K562 (cell line): Measurements from ENCODE around the gene MAN2A1. TPM values are rescaled to one million over a fixed set of nuclear protein-coding genes. Genes with fewer than 3 reads are reported as not detected.

Source experiments
- ATAC-seq: fragments of 200-7000 bp; cut with Tn5 transposase; 3 replicates; pipeline ENCODE4 v1.9.1; 2020; ENCODE audit warnings: moderate library complexity
- BruUV-seq: library from RNA; stranded (reverse); fragments of 400-500 nt; replicated peaks from 2 replicates; lab custom pipeline; 2021; lab: Mats Ljungman, UMichigan
- CTCF ChIA-PET: fragments of 300-600 bp; formaldehyde crosslinking; extraction: SDS; loops from one replicate; lab custom pipeline; 2021; ENCODE audit warnings: low intra/inter-chr PET ratio; lab: Yijun Ruan, JAX
- POLR2A ChIA-PET: fragments of 300-600, 350-650 bp; sonication (Branson Sonifier 250); formaldehyde crosslinking; extraction: SDS; loops from one replicate; lab custom pipeline; 2021; ENCODE audit warnings: antibody characterized with exemption, inconsistent platforms; lab: Yijun Ruan, JAX
- DNase-seq, 4 experiments: peaks; one replicate each; pipeline versions ENCODE4 v3.0.0 to v3.0.0-alpha.2; 2011 to 2018; ENCODE audit warnings: low spot score in 3 of 4, mixed read lengths in 3 of 4; ENCODE audit errors: extremely low read depth in 1 of 4
- FAIRE-seq: peaks from 2 replicates; lab custom pipeline; 2011; peaks lifted over from hg19 to GRCh38; lab: Jason Lieb, UNC
- H2AFZ ChIP-seq: 2 replicates; pipeline ENCODE4 v1.6.0; 2011; ENCODE audit warnings: low read depth, low read length, control low read depth, inconsistent platforms
- H3K27ac ChIP-seq: fragments of 200-600 bp; 3 replicates; pipeline ENCODE4 v1.8.0; 2011; ENCODE audit warnings: low read depth, mild to moderate bottlenecking, control low read depth, inconsistent platforms, low read length, moderate library complexity, mixed read lengths; ENCODE audit errors: extremely low read depth
- H3K27me3 ChIP-seq, 2 experiments: fragments of 300-600 bp in 1 of 2; 2 replicates in 1 of 2; 3 replicates in 1 of 2; pipeline versions ENCODE4 v1.6.0 to v1.8.0; 2011; ENCODE audit warnings: inconsistent platforms in 2 of 2, low read length in 2 of 2, mild to moderate bottlenecking in 1 of 2, mixed read lengths in 1 of 2, moderate library complexity in 1 of 2; ENCODE audit not compliant: control insufficient read depth in 2 of 2, insufficient read depth in 2 of 2
- H3K36me3 ChIP-seq: fragments of 300-600 bp; 3 replicates; pipeline ENCODE4 v1.8.0; 2011; ENCODE audit warnings: mild to moderate bottlenecking, low read length, inconsistent platforms; ENCODE audit not compliant: control insufficient read depth, insufficient read depth
- H3K4me1 ChIP-seq, 2 experiments: fragments of 200-600 bp in 1 of 2; replicated peaks in 1 of 2; 2 replicates in 1 of 2; 3 replicates in 1 of 2; pipeline versions ENCODE4 v1.5.1 to v1.8.0; 2011; ENCODE audit warnings: inconsistent platforms in 2 of 2, low read length in 2 of 2, mild to moderate bottlenecking in 1 of 2, mixed read lengths in 1 of 2, moderate library complexity in 1 of 2; ENCODE audit not compliant: control insufficient read depth in 2 of 2, insufficient read depth in 2 of 2
- H3K4me2 ChIP-seq: 2 replicates; pipeline ENCODE4 v1.6.1; 2011; ENCODE audit warnings: low read length, control low read depth, inconsistent platforms, mixed read lengths; ENCODE audit not compliant: insufficient read depth
- H3K4me3 ChIP-seq: fragments of 200-600 bp; sonication (generic), shearing (Covaris generic); 2 replicates; pipeline ENCODE4 v1.5.1; 2016; ENCODE audit warnings: control low read depth, inconsistent platforms
- H3K79me2 ChIP-seq: fragments of 200-600 bp; 3 replicates; pipeline ENCODE4 v1.8.0; 2011; ENCODE audit warnings: low read length, inconsistent platforms; ENCODE audit not compliant: control insufficient read depth, insufficient read depth
- H3K9ac ChIP-seq, 2 experiments: 2 replicates each; pipeline versions ENCODE4 v1.6.0 to v1.6.1; 2011; ENCODE audit warnings: low read depth in 2 of 2, low read length in 2 of 2, control low read depth in 1 of 2, inconsistent platforms in 1 of 2, mild to moderate bottlenecking in 1 of 2, mixed read lengths in 1 of 2; ENCODE audit not compliant: insufficient read depth in 1 of 2
- H3K9me1 ChIP-seq: one replicate; pipeline ENCODE4 v1.6.0; 2011; ENCODE audit warnings: inconsistent platforms, mild to moderate bottlenecking, low read length, moderate library complexity; ENCODE audit not compliant: control insufficient read depth, insufficient read depth
- H3K9me3 ChIP-seq: replicated peaks from 2 replicates; pipeline ENCODE4 v1.5.1; 2011; ENCODE audit warnings: low read depth, low read length, inconsistent platforms; ENCODE audit not compliant: control insufficient read depth, insufficient read depth
- H4K20me1 ChIP-seq: replicated peaks from 2 replicates; pipeline ENCODE4 v1.6.1; 2011; ENCODE audit warnings: low read length, inconsistent platforms, mixed read lengths; ENCODE audit not compliant: control insufficient read depth, insufficient read depth
- BCOR ChIP-seq: fragments of 450-650 bp; IDR thresholded peaks from 2 replicates; pipeline ENCODE4 v1.6.1; 2016
- CHD4 ChIP-seq: fragments of 200-600 bp; sonication (generic); IDR thresholded peaks from 3 replicates; pipeline ENCODE4 v1.6.1; 2012; ENCODE audit warnings: low read depth, mild to moderate bottlenecking, mixed read lengths, low read length, inconsistent platforms; ENCODE audit not compliant: insufficient read depth, insufficient replicate concordance, poor library complexity, severe bottlenecking
- PBX2 ChIP-seq, 2 experiments: IDR thresholded peaks in 1 of 2; conservative IDR thresholded peaks in 1 of 2; 2 replicates each; pipeline ENCODE4 v1.6.1; 2016; ENCODE audit warnings: low read depth in 2 of 2, mild to moderate bottlenecking in 1 of 2, missing compliant biosample characterization in 1 of 2, missing genetic modification characterization in 1 of 2, moderate library complexity in 1 of 2
- PHF20 ChIP-seq: fragments of 450-650 bp; IDR thresholded peaks from 2 replicates; pipeline ENCODE4 v1.6.1; 2018; ENCODE audit not compliant: partially characterized antibody
- PML ChIP-seq: IDR thresholded peaks from 2 replicates; pipeline ENCODE4 v1.6.1; 2012; ENCODE audit warnings: low read length, inconsistent platforms
- REST ChIP-seq, 2 experiments: fragments of 450-650 bp; formaldehyde crosslinking in 1 of 2; IDR thresholded peaks; 2 replicates each; pipeline versions ENCODE4 v1.4.0 to v1.6.1; 2014 to 2020; ENCODE audit warnings: mild to moderate bottlenecking in 2 of 2, borderline replicate concordance in 1 of 2, low read depth in 1 of 2
- ZEB2 ChIP-seq: fragments of 450-650 bp; IDR thresholded peaks from 2 replicates; pipeline ENCODE4 v1.6.1; 2016
- ZNF311 ChIP-seq: fragments of 250-450 bp; sonication (Bioruptor Pico); IDR thresholded peaks from 2 replicates; pipeline ENCODE4 v1.4.0; 2020; ENCODE audit warnings: mild to moderate bottlenecking, moderate library complexity
- WGBS: fragments of 100-300 bp; shearing (Covaris generic); methylation state at CpG from one replicate; pipeline ENCODE4 v1.1.6; 2016; ENCODE audit warnings: low coverage, mixed read lengths; ENCODE audit not compliant: insufficient coverage; ENCODE audit errors: missing lambda C conversion rate; 5-methylcytosine and 5-hydroxymethylcytosine counted together
- in situ Hi-C: fragments of 300-500 bp; cut with MboI; formaldehyde crosslinking; loops from 4 replicates; pipeline ENCODE4 v1.15.0; 2018; ENCODE audit warnings: inconsistent platforms, mixed read lengths
- intact Hi-C: fragments of 100-400 bp; cut with micrococcal nuclease; formaldehyde crosslinking; loops from 2 replicates; pipeline ENCODE4 v1.14.2; 2022
- polyA plus RNA-seq, 8 experiments: library from polyadenylated mRNA; depleted of rRNA in 4 of 8; stranded (reverse) in 5 of 8; unstranded in 3 of 8; fragments of >200 nt; fragmentation: Nextera tagmentation in 2 of 8; fragmentation: Illumina TruSeq in 1 of 8; extraction: Ambion mirVana in 2 of 8; extraction: Trizol in 1 of 8; gene quantifications; 2 replicates each; pipeline versions ENCODE4 v1.2.1 to v1.2.3, GENCODE V29; 2011 to 2014; ENCODE audit warnings: inconsistent platforms in 1 of 8, missing spikeins in 1 of 8
- total RNA-seq, 7 experiments: library from RNA; depleted of rRNA in 6 of 7; stranded (reverse); fragments of >200 nt in 6 of 7; fragmentation: Illumina TruSeq in 2 of 7; extraction: Trizol in 2 of 7; gene quantifications; 2 replicates each; pipeline versions ENCODE4 v1.2.1 to v1.2.3, GENCODE V29; 2011 to 2021; ENCODE audit warnings: low replicate concordance in 1 of 7

The MAN2A1 gene
- total and polyA plus RNA-seq, 9 of the 15 experiments (the other 6 are each of a cell fraction or from before 2014, with no cell fraction given): 5.2 to 32.0 (median 19.8) TPM

- FAIRE-seq: peak; percentile 83
- ChIA-PET CTCF (no interaction called here), POLR2A (interaction anchor here (0.6 to 1.6 kb wide), 3 partner anchors 18 to 367 kb away, joined by 3 to 4 read pairs (median 3); no protein-coding TSS in a partner anchor)
- peak overlapping the region; percentile 91 for H3K4me3 ChIP-seq
- peaks cover 39% of the 10 kb centered on the region for H3K79me2 ChIP-seq
- no peak for ATAC-seq
- in situ Hi-C loops (loop anchor here (5.0 kb wide), 1 partner anchor 81 kb away; no protein-coding TSS in a partner anchor), intact Hi-C loops (loop anchor here (10.0 kb wide), 2 partner anchors 194 to 1044 kb away; no protein-coding TSS in a partner anchor)
- H3K4me2 ChIP-seq: peak overlapping the region; percentile 90
- peaks cover 13 to 27% of the 10 kb centered on the region in 2 experiments for H3K4me1 ChIP-seq
- peaks cover 7% of the 10 kb centered on the region; the same call in 1 of the 2 replicates for H4K20me1 ChIP-seq
- peak overlapping the region; percentile 92 for H3K27ac ChIP-seq
- no peaks in the 10 kb centered on the region for H3K27me3 ChIP-seq
- H3K9me3 ChIP-seq: no peaks in the 10 kb centered on the region
- WGBS: 3% methylated on average over 6 of the region's 6 CpGs
- H3K9ac ChIP-seq: peak overlapping the region; percentile 75 to 99; a peak in 3 of 4 replicates
- DNase-seq: peak in 3 of 4 experiments; percentile 25 to 75 (median 31)
- no peaks in the 10 kb centered on the region for H3K36me3 ChIP-seq
- H2AFZ ChIP-seq: peak overlapping the region; percentile 100
- BruUV-seq: TSS peak; percentile 77
- H3K9me1 ChIP-seq: no peaks in the 10 kb centered on the region
- no peak; the same call in 1 of the 2 replicates for TF ChIP-seq PBX2 (CRISPR knock-in tag; IDR thresholded peaks at IDR 0.05; ENCODE audit: low read depth)
- TF ChIP-seq PBX2 (tag; conservative IDR thresholded peaks at IDR 0.05; ENCODE audit: low read depth): peak; percentile 95
- no peak for TF ChIP-seq PHF20
- 0 out of 2 replicates have a peak, but pooled peaks have one; percentile 34 for TF ChIP-seq ZEB2
- no peak for TF ChIP-seq ZNF311 (CRISPR knock-in tag)
- peak; percentile 51 for TF ChIP-seq REST (IDR thresholded peaks at IDR 0.05; ENCODE audit: borderline replicate concordance)
- no peak for TF ChIP-seq REST (CRISPR knock-in tag; IDR thresholded peaks at IDR 0.05; ENCODE audit: low read depth)
- TF ChIP-seq PML: peak; percentile 7; the same call in 1 of the 2 replicates
- TF ChIP-seq BCOR: 0 out of 2 replicates have a peak, but pooled peaks have one; percentile 34
- TF ChIP-seq CHD4: peak; percentile 75
Measured at GRCh38 chr5:109688630-109688969, 1.1 kb upstream of the MAN2A1 start.
